GM21447 (cell line): ENCODE data around the gene ST6GALNAC3.
"Not testable (repeated sequence)": the region's sequence is repeated elsewhere in the genome, so short reads cannot be mapped to it uniquely, and the experiment has no call there.

Experiments
- ATAC-seq: cut with Tn5 transposase; IDR thresholded peaks from one replicate; pipeline ENCODE4 v1.9.1; 2021; ENCODE audit not compliant: unreplicated experiment

Gene ST6GALNAC3

GRCh38 chr1:76074321-76075187 is at the start of gene ST6GALNAC3:
Gene ST6GALNAC3 (plus strand): TSS chr1:76074746.
- ATAC-seq: peak; percentile 84

- no peak for ATAC-seq
Observed at GRCh38 chr1:76027341-76027740, 47.2 kb upstream of the ST6GALNAC3 start.

GRCh38 chr1:76029331-76029730 is 45.2 kb upstream of the ST6GALNAC3 start:
- no peak for ATAC-seq

- ATAC-seq: no peak
Observed at GRCh38 chr1:76031496-76031895, 43.0 kb upstream of the ST6GALNAC3 start.

GRCh38 chr1:76033800-76034475 is 40.6 kb upstream of the ST6GALNAC3 start:
- no peak for ATAC-seq

GRCh38 chr1:76035053-76035452 is 39.5 kb upstream of the ST6GALNAC3 start:
- no peak for ATAC-seq

- ATAC-seq: no peak
Observed at GRCh38 chr1:76037324-76037723, 37.2 kb upstream of the ST6GALNAC3 start.

GRCh38 chr1:76038287-76039004 is 36.1 kb upstream of the ST6GALNAC3 start:
- ATAC-seq: no peak

- no peak for ATAC-seq
Observed at GRCh38 chr1:76046149-76046548, 28.4 kb upstream of the ST6GALNAC3 start.

GRCh38 chr1:76048219-76048618 is 26.3 kb upstream of the ST6GALNAC3 start:
- ATAC-seq: no peak

- no peak for ATAC-seq
Observed at GRCh38 chr1:76048926-76049325, 25.6 kb upstream of the ST6GALNAC3 start.

- no peak for ATAC-seq
Observed at GRCh38 chr1:76049498-76049897, 25.0 kb upstream of the ST6GALNAC3 start.

GRCh38 chr1:76050073-76050472 is 24.5 kb upstream of the ST6GALNAC3 start:
- ATAC-seq: not testable (repeated sequence)

GRCh38 chr1:76053021-76053420 is 21.5 kb upstream of the ST6GALNAC3 start:
- ATAC-seq: no peak

- ATAC-seq: no peak
Observed at GRCh38 chr1:76054359-76054758, 20.2 kb upstream of the ST6GALNAC3 start.

- ATAC-seq: no peak
Observed at GRCh38 chr1:76055987-76056386, 18.6 kb upstream of the ST6GALNAC3 start.

GRCh38 chr1:76059451-76059850 is 15.1 kb upstream of the ST6GALNAC3 start:
- ATAC-seq: no peak

- no peak for ATAC-seq
Observed at GRCh38 chr1:76065270-76065669, 9.3 kb upstream of the ST6GALNAC3 start.

- ATAC-seq: no peak
Observed at GRCh38 chr1:76066394-76066793, 8.2 kb upstream of the ST6GALNAC3 start.

GRCh38 chr1:76068542-76068941 is 6.0 kb upstream of the ST6GALNAC3 start:
- ATAC-seq: no peak

GRCh38 chr1:76068953-76069561 is 5.5 kb upstream of the ST6GALNAC3 start:
- no peak for ATAC-seq
